ENCODE data around the gene GFOD1. TPM values are rescaled to one million over a fixed set of nuclear protein-coding genes. Genes with fewer than 3 reads are reported as not detected.
A peak's percentile ranks its signal among the peaks of the same experiment; 100 is the strongest.

GFOD1 gene
- total and polyA plus RNA-seq, 7 experiments from 2014 or later = 0.24 to 10.8 (median 1.4) TPM; not detected in 1

- Histone ChIP-seq H3K4me3 (ENCODE audit: low read length) (no peak overlapping the region), H3K9me3 (ENCODE audit: control insufficient read depth in 2 of 3, low read length in 3 of 3) (no peaks in the 10 kb centered on the region), H3K27ac (ENCODE audit: low read depth, low read length) (no peak overlapping the region), H3K27me3 (ENCODE audit: control insufficient read depth in 2 of 2, insufficient read depth in 2 of 2, low read length in 2 of 2) (no peaks in the 10 kb centered on the region), H3K36me3 (ENCODE audit: control insufficient read depth in 2 of 3, insufficient read depth in 3 of 3, low read length in 3 of 3) (no peaks in the 10 kb centered on the region), H3K4me1 (ENCODE audit: control insufficient read depth in 2 of 2, insufficient read depth in 2 of 2, low read length in 2 of 2) (peaks cover 0 to 3% of the 10 kb centered on the region in 2 donors)
- CTCF ChIA-PET = interaction anchor here (0.7 kb wide), 1 partner anchor 154 kb away, joined by 3 read pairs; the partner anchor contains the start of gene SIRT5
- POLR2A ChIA-PET = no interaction called here
- Mint-ChIP-seq H3K27me3 (peaks cover 0 to 4% (median 0%) of the 10 kb centered on the region in 5 donors), H3K4me3 (no peak overlapping the region), H3K27ac (no peak overlapping the region), H3K9me3 (peaks cover 0 to 7% (median 0%) of the 10 kb centered on the region in 11 donors), H3K4me1 (peaks cover 5 to 47% (median 23%) of the 10 kb centered on the region in 7 donors), H3K36me3 (peaks cover 0 to 13% (median 0%) of the 10 kb centered on the region in 5 donors)
- ATAC-seq = no peak
- intact Hi-C loops (cut with micrococcal nuclease) = no loop called here
- DNase-seq = no peak
These were observed 67.1 kb downstream of the GFOD1 start for GRCh38 chr6:13420269-13420668.

- Mint-ChIP-seq H3K4me1 (peaks cover 5 to 44% (median 23%) of the 10 kb centered on the region in 7 donors), H3K27me3 (peaks cover 0 to 4% (median 0%) of the 10 kb centered on the region in 5 donors), H3K27ac (peak overlapping the region in 2 of 9 donors; percentile 38 to 54), H3K36me3 (peaks cover 0 to 13% (median 0%) of the 10 kb centered on the region in 5 donors), H3K9me3 (peaks cover 0 to 7% (median 0%) of the 10 kb centered on the region in 11 donors), H3K4me3 (peak overlapping the region in 9 of 10 donors; percentile 2 to 68 (median 35))
- Histone ChIP-seq H3K9me3 (ENCODE audit: control insufficient read depth in 2 of 3, low read length in 3 of 3) (no peaks in the 10 kb centered on the region), H3K4me3 (ENCODE audit: low read length) (no peak overlapping the region), H3K4me1 (ENCODE audit: control insufficient read depth in 2 of 2, insufficient read depth in 2 of 2, low read length in 2 of 2) (peaks cover 0 to 3% of the 10 kb centered on the region in 2 donors), H3K27ac (ENCODE audit: low read depth, low read length) (no peak overlapping the region), H3K27me3 (ENCODE audit: control insufficient read depth in 2 of 2, insufficient read depth in 2 of 2, low read length in 2 of 2) (no peaks in the 10 kb centered on the region), H3K36me3 (ENCODE audit: control insufficient read depth in 2 of 3, insufficient read depth in 3 of 3, low read length in 3 of 3) (no peaks in the 10 kb centered on the region)
- ATAC-seq (no peak), DNase-seq (no peak)
- CTCF ChIA-PET = interaction anchor here (0.6 kb wide), 1 partner anchor 151 kb away, joined by 3 read pairs; no protein-coding TSS in a partner anchor
- POLR2A ChIA-PET = no interaction called here
- intact Hi-C loops (cut with micrococcal nuclease) = no loop called here
These were observed 67.8 kb downstream of the GFOD1 start for GRCh38 chr6:13419422-13420195.

DNA sequence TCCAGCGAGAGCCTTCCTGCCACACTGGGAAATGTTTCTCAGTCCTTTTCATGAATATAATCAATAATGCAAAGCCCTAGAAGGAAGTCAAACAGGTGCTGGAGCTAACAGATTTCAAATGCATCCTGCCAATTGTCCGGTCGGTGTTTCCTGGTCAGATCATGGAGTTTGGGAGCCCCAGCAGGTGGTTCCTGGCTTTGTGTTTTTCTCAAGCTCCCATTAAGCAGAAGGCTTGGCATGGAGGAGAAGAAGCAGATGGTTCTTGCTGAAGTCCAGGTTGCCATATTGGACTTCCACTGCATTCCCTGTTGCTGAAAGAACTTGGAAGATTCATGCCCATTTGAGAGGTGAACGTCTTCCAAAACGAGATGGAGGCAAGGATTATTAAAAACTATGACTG is 68.6 kb downstream of the GFOD1 start:
- ChIA-PET CTCF (no interaction called here), POLR2A (no interaction called here)
- ATAC-seq = no peak
- Histone ChIP-seq H3K27me3 (ENCODE audit: control insufficient read depth in 2 of 2, insufficient read depth in 2 of 2, low read length in 2 of 2) (no peaks in the 10 kb centered on the region), H3K9me3 (ENCODE audit: control insufficient read depth in 2 of 3, low read length in 3 of 3) (no peaks in the 10 kb centered on the region), H3K36me3 (ENCODE audit: control insufficient read depth in 2 of 3, insufficient read depth in 3 of 3, low read length in 3 of 3) (no peaks in the 10 kb centered on the region), H3K4me3 (ENCODE audit: low read length) (no peak overlapping the region), H3K27ac (ENCODE audit: low read depth, low read length) (no peak overlapping the region), H3K4me1 (ENCODE audit: control insufficient read depth in 2 of 2, insufficient read depth in 2 of 2, low read length in 2 of 2) (peaks cover 0 to 3% of the 10 kb centered on the region in 2 donors)
- intact Hi-C loops (cut with micrococcal nuclease) = no loop called here
- H3K4me3 Mint-ChIP-seq = peak overlapping the region in 1 of 10 donors; percentile 60
- peak overlapping the region in 1 of 9 donors; percentile 8 for H3K27ac Mint-ChIP-seq
- H3K27me3 Mint-ChIP-seq = peaks cover 0 to 4% (median 0%) of the 10 kb centered on the region in 5 donors
- peaks cover 0 to 7% (median 0%) of the 10 kb centered on the region in 11 donors for H3K9me3 Mint-ChIP-seq
- H3K36me3 Mint-ChIP-seq = peaks cover 0 to 13% (median 0%) of the 10 kb centered on the region in 5 donors
- no peak for DNase-seq
- H3K4me1 Mint-ChIP-seq = peaks cover 5 to 49% (median 26%) of the 10 kb centered on the region in 7 donors

- H3K4me1 ChIP-seq (ENCODE audit: control insufficient read depth in 2 of 2, insufficient read depth in 2 of 2, low read length in 2 of 2) = peaks cover 0 to 3% of the 10 kb centered on the region in 2 donors
- CTCF ChIA-PET = no interaction called here
- POLR2A ChIA-PET = no interaction called here
- Mint-ChIP-seq H3K4me1 (peaks cover 5 to 43% (median 26%) of the 10 kb centered on the region in 7 donors), H3K9me3 (peaks cover 0 to 7% (median 0%) of the 10 kb centered on the region in 11 donors), H3K27ac (no peak overlapping the region), H3K27me3 (peaks cover 0 to 4% (median 0%) of the 10 kb centered on the region in 5 donors), H3K4me3 (no peak overlapping the region), H3K36me3 (peaks cover 0 to 8% (median 0%) of the 10 kb centered on the region in 5 donors)
- no peak overlapping the region for H3K4me3 ChIP-seq (ENCODE audit: low read length)
- no peak overlapping the region for H3K27ac ChIP-seq (ENCODE audit: low read depth, low read length)
- intact Hi-C loops (cut with micrococcal nuclease) = no loop called here
- H3K36me3 ChIP-seq (ENCODE audit: control insufficient read depth in 2 of 3, insufficient read depth in 3 of 3, low read length in 3 of 3) = no peaks in the 10 kb centered on the region
- H3K9me3 ChIP-seq (ENCODE audit: control insufficient read depth in 2 of 3, low read length in 3 of 3) = no peaks in the 10 kb centered on the region
- DNase-seq (no peak), ATAC-seq (no peak)
- no peaks in the 10 kb centered on the region for H3K27me3 ChIP-seq (ENCODE audit: control insufficient read depth in 2 of 2, insufficient read depth in 2 of 2, low read length in 2 of 2)
These were observed 69.4 kb downstream of the GFOD1 start for GRCh38 chr6:13417954-13418353.

GRCh38 chr6:13417431-13417830 is 70.0 kb downstream of the GFOD1 start:
- Histone ChIP-seq H3K27ac (ENCODE audit: low read depth, low read length) (no peak overlapping the region), H3K27me3 (ENCODE audit: control insufficient read depth in 2 of 2, insufficient read depth in 2 of 2, low read length in 2 of 2) (no peaks in the 10 kb centered on the region), H3K36me3 (ENCODE audit: control insufficient read depth in 2 of 3, insufficient read depth in 3 of 3, low read length in 3 of 3) (no peaks in the 10 kb centered on the region), H3K9me3 (ENCODE audit: control insufficient read depth in 2 of 3, low read length in 3 of 3) (no peaks in the 10 kb centered on the region), H3K4me3 (ENCODE audit: low read length) (no peak overlapping the region), H3K4me1 (ENCODE audit: control insufficient read depth in 2 of 2, insufficient read depth in 2 of 2, low read length in 2 of 2) (peaks cover 0 to 3% of the 10 kb centered on the region in 2 donors)
- DNase-seq (no peak), ATAC-seq (no peak)
- no peak overlapping the region for H3K4me3 Mint-ChIP-seq
- H3K27ac Mint-ChIP-seq = no peak overlapping the region
- H3K36me3 Mint-ChIP-seq = peaks cover 0 to 8% (median 0%) of the 10 kb centered on the region in 5 donors
- ChIA-PET CTCF (no interaction called here), POLR2A (no interaction called here)
- H3K27me3 Mint-ChIP-seq = peaks cover 0 to 4% (median 0%) of the 10 kb centered on the region in 5 donors
- peaks cover 5 to 43% (median 26%) of the 10 kb centered on the region in 7 donors for H3K4me1 Mint-ChIP-seq
- intact Hi-C loops (cut with micrococcal nuclease) = no loop called here
- H3K9me3 Mint-ChIP-seq = peaks cover 0 to 7% (median 0%) of the 10 kb centered on the region in 11 donors

DNA sequence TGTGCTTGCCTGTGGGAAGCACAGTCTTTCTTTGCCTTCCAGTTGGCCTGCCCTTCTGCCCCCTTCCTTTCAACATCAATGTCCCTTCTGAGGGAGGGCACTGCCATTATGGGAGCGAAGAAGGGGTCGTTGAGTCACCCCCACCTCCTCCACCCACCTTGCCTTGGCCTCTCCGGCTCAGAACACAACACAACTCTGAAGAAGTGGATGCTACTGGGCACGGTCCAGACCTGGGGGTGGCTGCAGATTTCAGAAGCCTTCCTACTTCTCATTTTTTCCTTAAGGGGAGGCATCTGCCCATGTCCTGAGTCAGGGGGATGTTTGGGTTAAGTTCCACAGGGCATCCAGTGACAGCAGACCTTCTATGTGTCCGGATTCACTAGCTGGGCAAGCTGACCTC is 72.1 kb downstream of the GFOD1 start:
- Histone ChIP-seq H3K27me3 (ENCODE audit: control insufficient read depth in 2 of 2, insufficient read depth in 2 of 2, low read length in 2 of 2) (no peaks in the 10 kb centered on the region), H3K9me3 (ENCODE audit: control insufficient read depth in 2 of 3, low read length in 3 of 3) (no peaks in the 10 kb centered on the region), H3K4me3 (ENCODE audit: low read length) (no peak overlapping the region), H3K27ac (ENCODE audit: low read depth, low read length) (no peak overlapping the region), H3K4me1 (ENCODE audit: control insufficient read depth in 2 of 2, insufficient read depth in 2 of 2, low read length in 2 of 2) (no peaks in the 10 kb centered on the region), H3K36me3 (ENCODE audit: control insufficient read depth in 2 of 3, insufficient read depth in 3 of 3, low read length in 3 of 3) (no peaks in the 10 kb centered on the region)
- DNase-seq (no peak), ATAC-seq (no peak)
- intact Hi-C loops (cut with micrococcal nuclease) = no loop called here
- Mint-ChIP-seq H3K4me1 (peaks cover 0 to 30% (median 16%) of the 10 kb centered on the region in 7 donors), H3K27me3 (peaks cover 0 to 4% (median 0%) of the 10 kb centered on the region in 5 donors), H3K27ac (no peak overlapping the region), H3K4me3 (no peak overlapping the region), H3K36me3 (peaks cover 0 to 8% (median 0%) of the 10 kb centered on the region in 5 donors), H3K9me3 (peaks cover 0 to 7% (median 0%) of the 10 kb centered on the region in 11 donors)
- ChIA-PET CTCF (interaction anchor here (0.9 kb wide), 1 partner anchor 159 kb away, joined by 5 read pairs; the partner anchor contains the start of gene SIRT5), POLR2A (no interaction called here)
